Neuronal stem cell (in vitro differentiated cells): ENCODE results near the gene HRG.

Experiments used
- DNase-seq: peaks from one replicate; pipeline ENCODE4 v3.0.0-alpha.2; 2013; ENCODE audit warnings: low spot score
- H2AFZ ChIP-seq: one replicate; pipeline ENCODE4 v1.6.1; 2013; ENCODE audit warnings: mild to moderate bottlenecking, low read length, inconsistent platforms
- H2AK5ac ChIP-seq: 2 replicates; pipeline ENCODE4 v1.6.1; 2013; ENCODE audit warnings: low read depth, mild to moderate bottlenecking, inconsistent platforms, low read length, moderate library complexity, mixed read lengths
- H2BK120ac ChIP-seq: 2 replicates; pipeline ENCODE4 v1.6.1; 2013; ENCODE audit warnings: low read depth, mild to moderate bottlenecking, inconsistent platforms, low read length, moderate library complexity, mixed read lengths
- H2BK12ac ChIP-seq: one replicate; pipeline ENCODE4 v1.6.1; 2013; ENCODE audit warnings: low read length, inconsistent platforms
- H2BK15ac ChIP-seq: 2 replicates; pipeline ENCODE4 v1.6.1; 2013; ENCODE audit warnings: mild to moderate bottlenecking, low read length, inconsistent platforms, mixed read lengths
- H2BK5ac ChIP-seq: one replicate; pipeline ENCODE4 v1.6.1; 2013; ENCODE audit warnings: inconsistent platforms, mild to moderate bottlenecking, low read length, moderate library complexity
- H3K14ac ChIP-seq: one replicate; pipeline ENCODE4 v1.6.1; 2013; ENCODE audit warnings: low read length, inconsistent platforms
- H3K18ac ChIP-seq: 2 replicates; pipeline ENCODE4 v1.6.1; 2013; ENCODE audit warnings: low read length, inconsistent platforms
- H3K23ac ChIP-seq: 2 replicates; pipeline ENCODE4 v1.6.1; 2013; ENCODE audit warnings: low read depth, mild to moderate bottlenecking, mixed read lengths, low read length, inconsistent platforms; ENCODE audit not compliant: poor library complexity
- H3K27ac ChIP-seq: replicated peaks from 3 replicates; pipeline ENCODE4 v1.5.1; 2013; ENCODE audit warnings: low read length, inconsistent platforms
- H3K27me3 ChIP-seq, 3 experiments: 2 replicates each; pipeline ENCODE4 v1.6.1; 2013; ENCODE audit warnings: low read length in 3 of 3, mild to moderate bottlenecking in 2 of 3, inconsistent platforms in 1 of 3, low read depth in 1 of 3, mixed read lengths in 1 of 3, moderate library complexity in 1 of 3; ENCODE audit not compliant: control insufficient read depth in 3 of 3, insufficient read depth in 3 of 3
- H3K36me3 ChIP-seq, 2 donors: replicated peaks in 1 of 2; 2 replicates each; pipeline ENCODE4 v1.6.1; 2013; ENCODE audit warnings: low read length in 2 of 2; ENCODE audit not compliant: control insufficient read depth in 2 of 2, insufficient read depth in 2 of 2
- H3K4ac ChIP-seq: 2 replicates; pipeline ENCODE4 v1.6.1; 2013; ENCODE audit warnings: inconsistent platforms, mild to moderate bottlenecking, low read length, moderate library complexity
- H3K4me1 ChIP-seq, 2 donors: 1 replicate in 1 of 2; 2 replicates in 1 of 2; pipeline ENCODE4 v1.6.1; 2013; ENCODE audit warnings: low read length in 2 of 2, low read depth in 1 of 2; ENCODE audit not compliant: control insufficient read depth in 2 of 2, insufficient read depth in 1 of 2
- H3K4me2 ChIP-seq: one replicate; pipeline ENCODE4 v1.6.1; 2013; ENCODE audit warnings: mild to moderate bottlenecking, low read length, inconsistent platforms; ENCODE audit not compliant: insufficient read depth, poor library complexity, severe bottlenecking
- H3K4me3 ChIP-seq, 2 donors: 2 replicates each; pipeline ENCODE4 v1.5.1; 2013; ENCODE audit warnings: low read length in 2 of 2, mild to moderate bottlenecking in 2 of 2, inconsistent platforms in 1 of 2, moderate library complexity in 1 of 2
- H3K79me1 ChIP-seq: one replicate; pipeline ENCODE4 v1.6.1; 2013; ENCODE audit warnings: low read depth, mild to moderate bottlenecking, inconsistent platforms, low read length, moderate library complexity
- H3K9ac ChIP-seq: one replicate; pipeline ENCODE4 v1.6.1; 2013; ENCODE audit warnings: mild to moderate bottlenecking, low read depth, low read length, inconsistent platforms; ENCODE audit not compliant: poor library complexity
- H3K9me3 ChIP-seq, 2 donors: replicated peaks in 1 of 2; 2 replicates each; pipeline versions ENCODE3 to v1.6.1; 2013; ENCODE audit warnings: low read length in 2 of 2, mild to moderate bottlenecking in 2 of 2, inconsistent platforms in 1 of 2, low read depth in 1 of 2, mixed read lengths in 1 of 2, moderate library complexity in 1 of 2; ENCODE audit not compliant: control insufficient read depth in 2 of 2, insufficient read depth in 1 of 2
- H4K8ac ChIP-seq: one replicate; pipeline ENCODE4 v1.6.1; 2013; ENCODE audit warnings: low read depth, mild to moderate bottlenecking, inconsistent platforms, low read length, moderate library complexity
- H4K91ac ChIP-seq: one replicate; pipeline ENCODE4 v1.6.1; 2013; ENCODE audit warnings: low read length, low read depth, mild to moderate bottlenecking, inconsistent platforms; ENCODE audit not compliant: poor library complexity
- whole genome bisulfite sequencing, 2 donors: extraction: QIAGEN DNeasy Blood & Tissue Kit; methylation state at CpG; one replicate each; pipeline ENCODE4 v1.1.7; 2013; ENCODE audit warnings: missing lambda C conversion rate in 2 of 2, mixed read lengths in 1 of 2; ENCODE audit not compliant: insufficient read length in 2 of 2, insufficient replicate concordance in 1 of 2; ENCODE audit errors: extremely low coverage in 2 of 2; 5-methylcytosine and 5-hydroxymethylcytosine counted together

The HRG gene

GRCh38 chr3:186638259-186638658 lies 27.6 kb upstream of the HRG start:
- Histone ChIP-seq H2AFZ (no peak overlapping the region), H3K4me3 (no peak overlapping the region), H3K9ac (no peak overlapping the region), H3K9me3 (no peaks in the 10 kb centered on the region), H3K4me1 (peaks cover 0 to 2% of the 10 kb centered on the region in 2 donors), H2AK5ac (no peak overlapping the region), H3K27ac (no peak overlapping the region), H2BK5ac (no peak overlapping the region), H3K79me1 (no peaks in the 10 kb centered on the region), H4K8ac (no peak overlapping the region), H3K14ac (no peak overlapping the region), H3K4me2 (no peak overlapping the region), H3K23ac (no peak overlapping the region), H2BK120ac (no peak overlapping the region), H3K18ac (no peak overlapping the region), H4K91ac (no peak overlapping the region), H3K4ac (no peak overlapping the region), H3K27me3 (peaks cover 0 to 37% (median 2%) of the 10 kb centered on the region in 3 experiments), H3K36me3 (no peaks in the 10 kb centered on the region), H2BK15ac (no peak overlapping the region), H2BK12ac (no peak overlapping the region)
- no peak for DNase-seq
- no CpG with 5 or more reads among the region's 2 CpGs for WGBS, 2 donors

- H3K79me1 ChIP-seq: no peaks in the 10 kb centered on the region
- no peaks in the 10 kb centered on the region for H3K9me3 ChIP-seq
- no peak within 1 kb of the TSS for H2BK15ac ChIP-seq
- no peak within 1 kb of the TSS for H2AK5ac ChIP-seq
- H4K91ac ChIP-seq: no peak within 1 kb of the TSS
- no peak within 1 kb of the TSS for H3K27ac ChIP-seq
- H3K27me3 ChIP-seq: peaks cover 0 to 37% (median 2%) of the 10 kb centered on the region in 3 experiments
- peak within 1 kb of the TSS; percentile 62 for H2AFZ ChIP-seq
- no peak within 1 kb of the TSS for H3K14ac ChIP-seq
- no peak within 1 kb of the TSS for H2BK5ac ChIP-seq
- no CpG with 5 or more reads among the region's 1 CpG for WGBS, 2 donors
- H4K8ac ChIP-seq: no peak within 1 kb of the TSS
- H3K4me1 ChIP-seq: peaks cover 0 to 2% of the 10 kb centered on the region in 2 donors
- no peak within 1 kb of the TSS for H2BK12ac ChIP-seq
- H2BK120ac ChIP-seq: no peak within 1 kb of the TSS
- H3K4me2 ChIP-seq: no peak within 1 kb of the TSS
- H3K4ac ChIP-seq: no peak within 1 kb of the TSS
- no peak within 1 kb of the TSS for H3K4me3 ChIP-seq
- DNase-seq: no peak
- H3K23ac ChIP-seq: no peak within 1 kb of the TSS
- H3K36me3 ChIP-seq: no peaks in the 10 kb centered on the region
- H3K18ac ChIP-seq: no peak within 1 kb of the TSS
- no peak within 1 kb of the TSS for H3K9ac ChIP-seq
These were observed 25.9 kb upstream of the HRG start, which contains the start of gene FETUB for GRCh38 chr3:186639778-186640472. Gene FETUB (plus strand): TSS chr3:186640399. CDS start chr3:186640461, 62 bp downstream.

GRCh38 chr3:186640473-186640818 lies 25.4 kb upstream of the HRG start:
- Histone ChIP-seq H3K36me3 (no peaks in the 10 kb centered on the region), H3K27ac (no peak overlapping the region), H3K18ac (no peak overlapping the region), H2BK15ac (no peak overlapping the region), H2AK5ac (no peak overlapping the region), H3K79me1 (no peaks in the 10 kb centered on the region), H3K4me1 (peaks cover 0 to 2% of the 10 kb centered on the region in 2 donors), H3K4ac (no peak overlapping the region), H3K4me2 (no peak overlapping the region), H3K4me3 (no peak overlapping the region), H3K23ac (no peak overlapping the region), H4K91ac (no peak overlapping the region), H2BK120ac (no peak overlapping the region), H4K8ac (no peak overlapping the region), H3K14ac (no peak overlapping the region), H3K9ac (no peak overlapping the region), H3K27me3 (peaks cover 0 to 37% (median 2%) of the 10 kb centered on the region in 3 experiments), H2BK5ac (no peak overlapping the region), H2AFZ (peak overlapping the region; percentile 62), H2BK12ac (no peak overlapping the region), H3K9me3 (no peaks in the 10 kb centered on the region)
- no CpG with 5 or more reads among the region's 9 CpGs for WGBS, 2 donors
- DNase-seq: no peak

- no peak overlapping the region for H2BK15ac ChIP-seq
- H4K8ac ChIP-seq: no peak overlapping the region
- H2BK120ac ChIP-seq: no peak overlapping the region
- H2BK12ac ChIP-seq: no peak overlapping the region
- H3K36me3 ChIP-seq: no peaks in the 10 kb centered on the region
- H3K4me2 ChIP-seq: no peak overlapping the region
- H3K79me1 ChIP-seq: no peaks in the 10 kb centered on the region
- H2AFZ ChIP-seq: peak overlapping the region; percentile 62
- H3K4ac ChIP-seq: no peak overlapping the region
- H2BK5ac ChIP-seq: no peak overlapping the region
- H3K23ac ChIP-seq: no peak overlapping the region
- H3K9me3 ChIP-seq: no peaks in the 10 kb centered on the region
- peaks cover 0 to 34% (median 2%) of the 10 kb centered on the region in 3 experiments for H3K27me3 ChIP-seq
- H2AK5ac ChIP-seq: no peak overlapping the region
- no peak overlapping the region for H3K27ac ChIP-seq
- no peak overlapping the region for H4K91ac ChIP-seq
- no peak overlapping the region for H3K9ac ChIP-seq
- no peak overlapping the region for H3K14ac ChIP-seq
- no peak for DNase-seq
- H3K18ac ChIP-seq: no peak overlapping the region
- no peak overlapping the region for H3K4me3 ChIP-seq
- H3K4me1 ChIP-seq: peaks cover 0 to 2% of the 10 kb centered on the region in 2 donors
These were observed 24.9 kb upstream of the HRG start for GRCh38 chr3:186640929-186641328.
